ENCODE results near the gene HSH2D. TPM values are rescaled to one million over a fixed set of nuclear protein-coding genes. Genes with fewer than 3 reads are reported as not detected.

HSH2D gene
- total and polyA plus RNA-seq, 9 of the 15 experiments (the other 6 are each of a cell fraction or from before 2014, with no cell fraction given) = 0.03 to 1.1 (median 0.35) TPM; not detected in 1

DNA sequence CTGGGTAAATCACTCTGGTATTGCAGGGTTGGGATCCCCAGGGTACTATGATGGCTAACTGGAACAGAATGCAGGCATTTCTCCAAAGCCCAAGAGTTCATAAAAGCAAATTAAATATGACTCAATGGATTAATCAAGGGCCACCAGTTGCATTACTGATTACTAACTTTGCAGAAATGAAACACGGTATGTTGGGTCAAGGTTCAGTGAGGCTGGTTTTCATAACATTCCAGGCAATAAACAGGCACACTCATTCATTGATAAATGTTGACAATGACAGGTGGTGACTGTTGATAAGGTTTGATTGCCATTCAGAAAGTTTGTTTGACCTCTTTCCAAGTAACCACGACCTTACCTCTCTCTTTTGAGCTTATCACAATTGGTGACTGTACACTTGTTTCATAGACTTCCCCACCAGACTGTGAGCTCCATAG, 53.7 kb downstream of the HSH2D start (continued):
- TF ChIP-seq, protein P1, sequence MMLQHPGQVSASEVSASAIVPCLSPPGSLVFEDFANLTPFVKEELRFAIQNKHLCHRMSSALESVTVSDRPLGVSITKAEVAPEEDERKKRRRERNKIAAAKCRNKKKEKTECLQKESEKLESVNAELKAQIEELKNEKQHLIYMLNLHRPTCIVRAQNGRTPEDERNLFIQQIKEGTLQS (IDR thresholded peaks at IDR 0.05) = peak; percentile 71
- TF ChIP-seq, protein P1 (CRISPR knock-in tag; conservative IDR thresholded peaks at IDR 0.05) = no peak
- TF ChIP-seq ZNF644 (tag; IDR thresholded peaks at IDR 0.05; ENCODE audit: low read depth) (no peak), ZNF232 (CRISPR knock-in tag; IDR thresholded peaks at IDR 0.05) (no peak), ZNF586 (CRISPR knock-in tag; conservative IDR thresholded peaks at IDR 0.05) (no peak), POLR3A (IDR thresholded peaks at IDR 0.05; ENCODE audit: borderline replicate concordance, extremely low read depth, insufficient read depth, insufficient read length) (no peak), HNRNPL (IDR thresholded peaks at IDR 0.05; ENCODE audit: low read depth, low read length) (no peak), SMAD3 (CRISPR knock-in tag; conservative IDR thresholded peaks at IDR 0.05) (no peak), HNRNPK (IDR thresholded peaks at IDR 0.05; ENCODE audit: low read depth, low read length, poor library complexity, severe bottlenecking) (no peak), ZNF253 (CRISPR knock-in tag; conservative IDR thresholded peaks at IDR 0.05) (no peak), MTA2 (IDR thresholded peaks at IDR 0.05; ENCODE audit: low read depth) (peak; percentile 82), ZNF3 (CRISPR knock-in tag; IDR thresholded peaks at IDR 0.05) (no peak), EP300 (IDR thresholded peaks at IDR 0.05; ENCODE audit: low read length) (peak; percentile 87), NCOA4 (IDR thresholded peaks at IDR 0.05; ENCODE audit: partially characterized antibody) (no peak), ZNF224 (CRISPR knock-in tag; IDR thresholded peaks at IDR 0.05) (no peak), ASH1L (IDR thresholded peaks at IDR 0.05; ENCODE audit: borderline replicate concordance, low read depth, partially characterized antibody) (no peak), MIER1 (IDR thresholded peaks at IDR 0.05; ENCODE audit: low read depth) (0 out of 2 replicates have a peak, but pooled peaks have one; percentile 26), ZKSCAN3 (CRISPR knock-in tag; IDR thresholded peaks at IDR 0.05) (no peak), SMAD1 (IDR thresholded peaks at IDR 0.05; ENCODE audit: low read depth, low read length, partially characterized antibody) (no peak), MCM5 (IDR thresholded peaks at IDR 0.05; ENCODE audit: low read depth) (no peak), TCFL5 (CRISPR knock-in tag; conservative IDR thresholded peaks at IDR 0.05) (no peak), HNRNPLL (IDR thresholded peaks at IDR 0.05; ENCODE audit: low read depth, low read length, poor library complexity, severe bottlenecking) (no peak), PPARD (CRISPR knock-in tag; IDR thresholded peaks at IDR 0.05) (no peak), KAT8 (IDR thresholded peaks at IDR 0.05; ENCODE audit: low read depth) (no peak)
- TF ChIP-seq, protein P2, sequence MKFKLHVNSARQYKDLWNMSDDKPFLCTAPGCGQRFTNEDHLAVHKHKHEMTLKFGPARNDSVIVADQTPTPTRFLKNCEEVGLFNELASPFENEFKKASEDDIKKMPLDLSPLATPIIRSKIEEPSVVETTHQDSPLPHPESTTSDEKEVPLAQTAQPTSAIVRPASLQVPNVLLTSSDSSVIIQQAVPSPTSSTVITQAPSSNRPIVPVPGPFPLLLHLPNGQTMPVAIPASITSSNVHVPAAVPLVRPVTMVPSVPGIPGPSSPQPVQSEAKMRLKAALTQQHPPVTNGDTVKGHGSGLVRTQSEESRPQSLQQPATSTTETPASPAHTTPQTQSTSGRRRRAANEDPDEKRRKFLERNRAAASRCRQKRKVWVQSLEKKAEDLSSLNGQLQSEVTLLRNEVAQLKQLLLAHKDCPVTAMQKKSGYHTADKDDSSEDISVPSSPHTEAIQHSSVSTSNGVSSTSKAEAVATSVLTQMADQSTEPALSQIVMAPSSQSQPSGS (CRISPR knock-in tag; IDR thresholded peaks at IDR 0.05) = no peak
- TF ChIP-seq, protein P3, sequence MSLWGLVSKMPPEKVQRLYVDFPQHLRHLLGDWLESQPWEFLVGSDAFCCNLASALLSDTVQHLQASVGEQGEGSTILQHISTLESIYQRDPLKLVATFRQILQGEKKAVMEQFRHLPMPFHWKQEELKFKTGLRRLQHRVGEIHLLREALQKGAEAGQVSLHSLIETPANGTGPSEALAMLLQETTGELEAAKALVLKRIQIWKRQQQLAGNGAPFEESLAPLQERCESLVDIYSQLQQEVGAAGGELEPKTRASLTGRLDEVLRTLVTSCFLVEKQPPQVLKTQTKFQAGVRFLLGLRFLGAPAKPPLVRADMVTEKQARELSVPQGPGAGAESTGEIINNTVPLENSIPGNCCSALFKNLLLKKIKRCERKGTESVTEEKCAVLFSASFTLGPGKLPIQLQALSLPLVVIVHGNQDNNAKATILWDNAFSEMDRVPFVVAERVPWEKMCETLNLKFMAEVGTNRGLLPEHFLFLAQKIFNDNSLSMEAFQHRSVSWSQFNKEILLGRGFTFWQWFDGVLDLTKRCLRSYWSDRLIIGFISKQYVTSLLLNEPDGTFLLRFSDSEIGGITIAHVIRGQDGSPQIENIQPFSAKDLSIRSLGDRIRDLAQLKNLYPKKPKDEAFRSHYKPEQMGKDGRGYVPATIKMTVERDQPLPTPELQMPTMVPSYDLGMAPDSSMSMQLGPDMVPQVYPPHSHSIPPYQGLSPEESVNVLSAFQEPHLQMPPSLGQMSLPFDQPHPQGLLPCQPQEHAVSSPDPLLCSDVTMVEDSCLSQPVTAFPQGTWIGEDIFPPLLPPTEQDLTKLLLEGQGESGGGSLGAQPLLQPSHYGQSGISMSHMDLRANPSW (CRISPR knock-in tag; IDR thresholded peaks at IDR 0.05) = no peak
- TF ChIP-seq, protein P4, sequence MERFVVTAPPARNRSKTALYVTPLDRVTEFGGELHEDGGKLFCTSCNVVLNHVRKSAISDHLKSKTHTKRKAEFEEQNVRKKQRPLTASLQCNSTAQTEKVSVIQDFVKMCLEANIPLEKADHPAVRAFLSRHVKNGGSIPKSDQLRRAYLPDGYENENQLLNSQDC (CRISPR knock-in tag; IDR thresholded peaks at IDR 0.05) = no peak

All from K562 (cell line).